Gastroesophageal sphincter (tissue), 3 donors: Measurements from ENCODE around the gene HMGCS2.

Experiments used
- CTCF ChIP-seq, 4 experiments: fragments of 200-600 bp in 2 of 4; fragments of 450-650 bp in 2 of 4; sonication (generic) in 1 of 4; IDR thresholded peaks; one replicate each; pipeline ENCODE4 v1.5.1; 2017 to 2019; ENCODE audit warnings: antibody characterized with exemption in 4 of 4, mild to moderate bottlenecking in 2 of 4, moderate library complexity in 2 of 4
- POLR2A ChIP-seq, 2 donors: fragments of 450-650 bp; IDR thresholded peaks; one replicate each; pipeline ENCODE4 v1.6.1; 2017; ENCODE audit warnings: antibody characterized with exemption in 2 of 2, mild to moderate bottlenecking in 2 of 2, moderate library complexity in 1 of 2
- POLR2AphosphoS5 ChIP-seq: sonication (generic); formaldehyde crosslinking; IDR thresholded peaks from one replicate; pipeline ENCODE4 v1.6.1; 2017; ENCODE audit warnings: antibody characterized with exemption

- no peak for TF ChIP-seq CTCF (IDR thresholded peaks at IDR 0.05)
- no peak for TF ChIP-seq POLR2AphosphoS5
- TF ChIP-seq POLR2A (IDR thresholded peaks at IDR 0.05): no peak
Observed at GRCh38 chr1:119727991-119728390, 40.7 kb downstream of the HMGCS2 start.
